ENCODE measurements around the gene TMIGD1.

The TMIGD1 gene

DNA sequence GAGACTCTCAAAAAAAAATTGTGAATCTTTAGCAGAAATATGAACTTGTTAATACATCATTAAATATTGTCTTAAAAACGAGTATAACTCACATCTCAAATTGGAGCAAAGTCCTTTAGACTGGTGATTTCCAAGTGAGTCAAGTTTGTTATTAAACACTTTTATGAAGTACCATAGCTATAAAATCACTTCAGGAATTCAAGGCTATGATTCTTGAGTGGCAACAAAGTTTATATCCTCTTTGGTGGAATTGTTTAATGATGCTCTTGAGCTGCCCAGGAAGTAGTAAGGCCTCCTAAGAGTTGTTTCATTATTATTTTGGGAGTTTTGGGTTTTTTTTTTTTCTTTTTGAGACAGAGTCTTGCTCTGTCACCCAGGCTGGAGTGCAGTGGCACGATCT is 25.5 kb downstream of the TMIGD1 start:
- WGBS (ENCODE audit: insufficient coverage) = no CpG with 5 or more reads among the region's 2 CpGs
- Histone ChIP-seq H3K27ac (ENCODE audit: insufficient read depth in 1 of 2, low read depth in 1 of 2, low read length in 2 of 2, poor library complexity in 1 of 2, severe bottlenecking in 2 of 2) (no peak overlapping the region), H3K9me3 (ENCODE audit: control extremely low read depth in 1 of 5, control insufficient read depth in 4 of 5, insufficient read depth in 2 of 5, low read depth in 1 of 5, low read length in 4 of 5) (no peaks in the 10 kb centered on the region), H3K4me1 (ENCODE audit: control extremely low read depth in 1 of 4, control insufficient read depth in 4 of 4, insufficient read depth in 4 of 4, low read length in 3 of 4) (no peaks in the 10 kb centered on the region), H3K36me3 (ENCODE audit: control insufficient read depth in 4 of 4, insufficient read depth in 4 of 4, low read length in 3 of 4) (no peaks in the 10 kb centered on the region), H3K4me3 (ENCODE audit: control insufficient read depth in 1 of 7, extremely low read depth in 1 of 7, insufficient read depth in 4 of 7, low read depth in 2 of 7, low read length in 6 of 7) (no peak overlapping the region), H3K27me3 (replicated peaks in 2 of 5; ENCODE audit: control insufficient read depth in 4 of 5, insufficient read depth in 5 of 5, low read length in 4 of 5) (no peaks in the 10 kb centered on the region)
- CTCF ChIA-PET = interaction anchor here (1.0 to 1.8 kb wide), 2 partner anchors 19 to 28 kb away, joined by 3 to 7 read pairs; no protein-coding TSS in a partner anchor
- no peak for DNase-seq
- POLR2A ChIA-PET = no interaction called here

DNA sequence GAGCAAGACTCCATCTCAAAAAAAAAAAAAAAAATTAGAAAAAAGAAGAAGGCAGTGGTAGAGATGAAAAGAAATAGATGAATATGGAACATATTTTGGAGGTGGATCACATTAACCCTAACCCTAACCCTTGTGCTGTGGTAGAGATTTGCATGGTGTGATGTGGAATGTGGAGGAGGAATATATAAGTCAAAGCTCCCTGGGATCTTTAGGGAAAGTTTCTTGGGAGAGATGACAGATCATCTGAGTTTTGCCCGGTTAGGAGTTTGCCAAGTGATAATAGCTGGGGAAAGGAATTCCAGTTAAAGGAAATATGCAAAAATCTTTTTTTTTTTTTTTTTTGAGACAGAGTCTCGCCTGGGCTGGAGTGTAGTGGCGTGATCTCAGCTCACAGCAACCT is 29.1 kb downstream of the TMIGD1 start:
- DNase-seq = no peak
- no peaks in the 10 kb centered on the region for H3K36me3 ChIP-seq (ENCODE audit: control insufficient read depth in 4 of 4, insufficient read depth in 4 of 4, low read length in 3 of 4)
- no peaks in the 10 kb centered on the region for H3K27me3 ChIP-seq (replicated peaks in 2 of 5; ENCODE audit: control insufficient read depth in 4 of 5, insufficient read depth in 5 of 5, low read length in 4 of 5)
- 83% methylated on average over 1 of the region's 3 CpGs for WGBS (ENCODE audit: insufficient coverage)
- H3K4me3 ChIP-seq (ENCODE audit: control insufficient read depth in 1 of 7, extremely low read depth in 1 of 7, insufficient read depth in 4 of 7, low read depth in 2 of 7, low read length in 6 of 7) = no peak overlapping the region
- H3K9me3 ChIP-seq (ENCODE audit: control extremely low read depth in 1 of 5, control insufficient read depth in 4 of 5, insufficient read depth in 2 of 5, low read depth in 1 of 5, low read length in 4 of 5) = no peaks in the 10 kb centered on the region
- H3K27ac ChIP-seq (ENCODE audit: insufficient read depth in 1 of 2, low read depth in 1 of 2, low read length in 2 of 2, poor library complexity in 1 of 2, severe bottlenecking in 2 of 2) = no peak overlapping the region
- CTCF ChIA-PET = interaction anchor here (1.2 to 2.9 kb wide), 3 partner anchors 9 to 53 kb away, joined by 3 to 8 read pairs (median 4); no protein-coding TSS in a partner anchor
- no peaks in the 10 kb centered on the region for H3K4me1 ChIP-seq (ENCODE audit: control extremely low read depth in 1 of 4, control insufficient read depth in 4 of 4, insufficient read depth in 4 of 4, low read length in 3 of 4)
- POLR2A ChIA-PET = interaction anchor here (0.6 to 0.7 kb wide), 2 partner anchors 70 to 1577 kb away, joined by 5 read pairs; no protein-coding TSS in a partner anchor

DNA sequence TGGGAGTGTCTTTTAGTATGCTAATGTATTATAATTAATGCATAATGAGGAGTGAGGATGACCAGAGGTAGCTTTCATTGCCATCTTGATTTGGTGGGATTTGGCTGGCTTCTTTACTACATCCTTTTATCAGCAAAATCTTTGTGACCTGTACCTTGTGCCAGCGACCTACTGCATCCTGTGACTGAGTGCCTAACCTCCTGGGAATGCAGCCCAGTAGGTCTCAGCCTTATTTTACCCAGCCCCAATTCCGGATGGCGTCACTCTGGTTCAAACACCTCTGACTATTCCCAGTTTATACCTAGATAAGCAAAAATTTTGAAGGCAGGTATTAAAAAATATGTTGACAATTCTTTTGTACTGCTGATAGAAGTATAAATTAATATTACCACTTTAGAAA is 31.6 kb downstream of the TMIGD1 start:
- no peak for DNase-seq
- no peak overlapping the region for H3K4me3 ChIP-seq (ENCODE audit: control insufficient read depth in 1 of 7, extremely low read depth in 1 of 7, insufficient read depth in 4 of 7, low read depth in 2 of 7, low read length in 6 of 7)
- no peaks in the 10 kb centered on the region for H3K4me1 ChIP-seq (ENCODE audit: control extremely low read depth in 1 of 4, control insufficient read depth in 4 of 4, insufficient read depth in 4 of 4, low read length in 3 of 4)
- H3K27ac ChIP-seq (ENCODE audit: insufficient read depth in 1 of 2, low read depth in 1 of 2, low read length in 2 of 2, poor library complexity in 1 of 2, severe bottlenecking in 2 of 2) = no peak overlapping the region
- WGBS (ENCODE audit: insufficient coverage) = no CpG with 5 or more reads among the region's 3 CpGs
- CTCF ChIA-PET = no interaction called here
- no peaks in the 10 kb centered on the region for H3K36me3 ChIP-seq (ENCODE audit: control insufficient read depth in 4 of 4, insufficient read depth in 4 of 4, low read length in 3 of 4)
- POLR2A ChIA-PET = no interaction called here
- no peaks in the 10 kb centered on the region for H3K27me3 ChIP-seq (replicated peaks in 2 of 5; ENCODE audit: control insufficient read depth in 4 of 5, insufficient read depth in 5 of 5, low read length in 4 of 5)
- H3K9me3 ChIP-seq (ENCODE audit: control extremely low read depth in 1 of 5, control insufficient read depth in 4 of 5, insufficient read depth in 2 of 5, low read depth in 1 of 5, low read length in 4 of 5) = peaks cover 0 to under 1% (median 0%) of the 10 kb centered on the region in 5 experiments

DNA sequence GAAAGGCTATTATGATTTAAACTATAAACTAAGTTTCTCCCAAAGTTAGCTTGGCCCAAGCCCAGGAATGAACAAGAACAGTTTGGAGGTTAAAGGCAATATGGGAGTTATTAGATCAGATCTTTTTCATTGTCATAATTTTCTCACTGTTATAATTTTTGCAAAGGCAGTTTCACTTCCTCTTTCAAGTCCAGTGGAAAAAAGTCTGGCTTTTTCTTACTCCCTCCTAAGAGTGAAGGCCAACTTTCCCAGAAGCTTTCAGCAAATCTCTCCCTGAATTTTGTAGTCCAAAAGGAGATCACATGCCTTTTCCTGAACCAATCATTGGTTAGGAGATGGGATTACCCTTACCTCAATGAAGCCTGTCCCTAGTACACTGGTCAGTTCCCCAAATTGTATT is 33.0 kb downstream of the TMIGD1 start:
- Histone ChIP-seq H3K4me3 (ENCODE audit: control insufficient read depth in 1 of 7, extremely low read depth in 1 of 7, insufficient read depth in 4 of 7, low read depth in 2 of 7, low read length in 6 of 7) (no peak overlapping the region), H3K4me1 (ENCODE audit: control extremely low read depth in 1 of 4, control insufficient read depth in 4 of 4, insufficient read depth in 4 of 4, low read length in 3 of 4) (no peaks in the 10 kb centered on the region), H3K36me3 (ENCODE audit: control insufficient read depth in 4 of 4, insufficient read depth in 4 of 4, low read length in 3 of 4) (no peaks in the 10 kb centered on the region), H3K27me3 (replicated peaks in 2 of 5; ENCODE audit: control insufficient read depth in 4 of 5, insufficient read depth in 5 of 5, low read length in 4 of 5) (no peaks in the 10 kb centered on the region), H3K27ac (ENCODE audit: insufficient read depth in 1 of 2, low read depth in 1 of 2, low read length in 2 of 2, poor library complexity in 1 of 2, severe bottlenecking in 2 of 2) (no peak overlapping the region), H3K9me3 (ENCODE audit: control extremely low read depth in 1 of 5, control insufficient read depth in 4 of 5, insufficient read depth in 2 of 5, low read depth in 1 of 5, low read length in 4 of 5) (peaks cover 0 to 4% (median 0%) of the 10 kb centered on the region in 5 experiments)
- DNase-seq = peak in 2 of 3 donors; percentile 9 to 11
- CTCF ChIA-PET = interaction anchor here (0.6 to 0.7 kb wide), 2 partner anchors 33 to 255 kb away, joined by 3 read pairs; no protein-coding TSS in a partner anchor
- POLR2A ChIA-PET = no interaction called here

DNA sequence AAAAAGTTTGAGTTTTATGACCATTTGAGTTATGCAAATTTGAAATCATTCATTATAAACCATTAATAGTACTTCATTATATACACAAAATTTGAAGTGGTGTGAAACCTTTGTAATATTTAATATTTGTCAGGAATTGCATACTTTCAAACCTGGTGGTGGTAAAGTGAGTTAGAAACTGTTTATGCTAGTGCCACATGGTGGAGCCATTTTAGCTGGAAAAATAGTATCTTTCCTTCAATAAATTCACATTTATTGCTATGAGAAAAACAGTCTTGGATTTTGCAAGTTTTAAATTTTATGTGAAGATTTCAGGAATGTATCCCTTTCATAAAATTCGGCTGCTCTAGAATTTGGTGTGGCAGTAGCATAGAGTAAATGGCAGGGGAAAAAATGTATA is 34.9 kb downstream of the TMIGD1 start:
- 100% methylated on average over 1 of the region's 1 CpG for WGBS (ENCODE audit: insufficient coverage)

DNA sequence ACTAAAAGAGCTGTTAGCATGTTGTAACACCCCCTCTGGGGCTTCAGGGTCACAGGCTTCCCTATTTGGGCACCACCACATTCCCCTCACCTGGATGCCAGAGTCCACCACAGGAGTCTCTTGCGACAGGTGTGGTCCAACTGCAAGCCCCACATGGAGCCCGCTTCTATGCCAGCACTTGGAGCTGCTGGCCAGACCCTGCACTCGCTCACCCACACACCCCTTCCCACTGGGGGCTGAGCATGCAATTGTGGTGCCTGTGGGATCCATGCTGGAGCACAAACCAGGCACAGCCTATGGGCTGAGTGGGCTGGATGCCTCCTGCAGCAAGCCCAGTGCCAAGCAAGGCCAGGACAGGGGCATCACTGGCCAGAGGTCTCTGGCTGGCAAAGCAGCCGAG is 36.1 kb downstream of the TMIGD1 start:
- Histone ChIP-seq H3K4me3 (ENCODE audit: control insufficient read depth in 1 of 7, extremely low read depth in 1 of 7, insufficient read depth in 4 of 7, low read depth in 2 of 7, low read length in 6 of 7) (no peak overlapping the region), H3K9me3 (ENCODE audit: control extremely low read depth in 1 of 5, control insufficient read depth in 4 of 5, insufficient read depth in 2 of 5, low read depth in 1 of 5, low read length in 4 of 5) (peaks cover 0 to 4% (median 0%) of the 10 kb centered on the region in 5 experiments), H3K27ac (ENCODE audit: insufficient read depth in 1 of 2, low read depth in 1 of 2, low read length in 2 of 2, poor library complexity in 1 of 2, severe bottlenecking in 2 of 2) (no peak overlapping the region), H3K27me3 (replicated peaks in 2 of 5; ENCODE audit: control insufficient read depth in 4 of 5, insufficient read depth in 5 of 5, low read length in 4 of 5) (peaks cover 0 to 2% (median 0%) of the 10 kb centered on the region in 5 experiments), H3K36me3 (ENCODE audit: control insufficient read depth in 4 of 4, insufficient read depth in 4 of 4, low read length in 3 of 4) (no peaks in the 10 kb centered on the region), H3K4me1 (ENCODE audit: control extremely low read depth in 1 of 4, control insufficient read depth in 4 of 4, insufficient read depth in 4 of 4, low read length in 3 of 4) (no peaks in the 10 kb centered on the region)
- DNase-seq = no peak
- WGBS (ENCODE audit: insufficient coverage) = 100% methylated on average over 2 of the region's 4 CpGs
- POLR2A ChIA-PET = no interaction called here
- CTCF ChIA-PET = interaction anchor here (1.1 to 1.5 kb wide), 2 partner anchors 39 to 43 kb away, joined by 3 to 4 read pairs; no protein-coding TSS in a partner anchor

More for the DNA sequence above, 34.9 kb downstream of the TMIGD1 start:
- H3K36me3 ChIP-seq (ENCODE audit: control insufficient read depth in 4 of 4, insufficient read depth in 4 of 4, low read length in 3 of 4) = no peaks in the 10 kb centered on the region
- ChIA-PET POLR2A (no interaction called here), CTCF (no interaction called here)
- DNase-seq = peak in 2 of 3 donors; percentile 6 to 16
- no peak overlapping the region for H3K27ac ChIP-seq (ENCODE audit: insufficient read depth in 1 of 2, low read depth in 1 of 2, low read length in 2 of 2, poor library complexity in 1 of 2, severe bottlenecking in 2 of 2)
- no peaks in the 10 kb centered on the region for H3K27me3 ChIP-seq (replicated peaks in 2 of 5; ENCODE audit: control insufficient read depth in 4 of 5, insufficient read depth in 5 of 5, low read length in 4 of 5)
- peaks cover 0 to 4% (median 0%) of the 10 kb centered on the region in 5 experiments for H3K9me3 ChIP-seq (ENCODE audit: control extremely low read depth in 1 of 5, control insufficient read depth in 4 of 5, insufficient read depth in 2 of 5, low read depth in 1 of 5, low read length in 4 of 5)
- H3K4me1 ChIP-seq (ENCODE audit: control extremely low read depth in 1 of 4, control insufficient read depth in 4 of 4, insufficient read depth in 4 of 4, low read length in 3 of 4) = no peaks in the 10 kb centered on the region
- no peak overlapping the region for H3K4me3 ChIP-seq (ENCODE audit: control insufficient read depth in 1 of 7, extremely low read depth in 1 of 7, insufficient read depth in 4 of 7, low read depth in 2 of 7, low read length in 6 of 7)

DNA sequence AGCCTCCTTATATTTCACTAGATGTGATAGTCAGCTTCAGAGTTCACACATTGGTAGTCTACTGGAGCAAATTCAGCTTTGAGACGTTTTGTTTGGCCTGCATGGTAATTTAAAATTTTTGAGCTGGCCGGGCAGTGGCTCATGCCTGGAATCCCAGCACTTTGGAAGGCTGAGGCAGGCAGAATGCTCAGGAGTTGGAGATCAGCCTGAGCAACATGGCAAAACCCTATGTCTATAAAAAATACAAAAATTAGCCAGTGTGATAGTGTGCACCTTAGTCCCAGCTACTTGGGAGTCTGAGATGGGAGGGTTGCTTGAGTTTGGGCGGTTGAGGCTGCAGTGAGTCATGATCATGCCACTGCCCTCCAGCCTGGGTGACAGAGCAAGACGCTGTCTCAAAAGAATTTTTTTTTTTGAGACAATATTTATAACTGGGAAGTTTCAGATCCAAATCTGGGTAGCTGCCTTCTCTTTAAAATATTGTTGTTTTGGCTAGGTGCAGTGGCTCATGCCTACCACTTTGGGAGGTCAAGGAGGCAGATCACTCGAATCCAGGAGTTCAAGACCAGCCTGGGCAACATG is 37.3 kb downstream of the TMIGD1 start:
- CTCF ChIA-PET = interaction anchor here (1.3 to 1.6 kb wide), 4 partner anchors 11 to 44 kb away, joined by 3 to 4 read pairs (median 4); no protein-coding TSS in a partner anchor
- Histone ChIP-seq H3K27me3 (replicated peaks in 2 of 5; ENCODE audit: control insufficient read depth in 4 of 5, insufficient read depth in 5 of 5, low read length in 4 of 5) (peaks cover 0 to 2% (median 0%) of the 10 kb centered on the region in 5 experiments), H3K27ac (ENCODE audit: insufficient read depth in 1 of 2, low read depth in 1 of 2, low read length in 2 of 2, poor library complexity in 1 of 2, severe bottlenecking in 2 of 2) (no peak overlapping the region), H3K4me3 (ENCODE audit: control insufficient read depth in 1 of 7, extremely low read depth in 1 of 7, insufficient read depth in 4 of 7, low read depth in 2 of 7, low read length in 6 of 7) (no peak overlapping the region), H3K36me3 (ENCODE audit: control insufficient read depth in 4 of 4, insufficient read depth in 4 of 4, low read length in 3 of 4) (no peaks in the 10 kb centered on the region), H3K9me3 (ENCODE audit: control extremely low read depth in 1 of 5, control insufficient read depth in 4 of 5, insufficient read depth in 2 of 5, low read depth in 1 of 5, low read length in 4 of 5) (peaks cover 0 to 4% (median 0%) of the 10 kb centered on the region in 5 experiments), H3K4me1 (ENCODE audit: control extremely low read depth in 1 of 4, control insufficient read depth in 4 of 4, insufficient read depth in 4 of 4, low read length in 3 of 4) (peaks cover 0 to 4% (median under 1%) of the 10 kb centered on the region in 4 experiments)
- DNase-seq = peak in 1 of 3 donors; percentile 16
- 95% methylated on average over 4 of the region's 5 CpGs for WGBS (ENCODE audit: insufficient coverage)
- POLR2A ChIA-PET = no interaction called here
